C4-2B (cell line): ENCODE results near the gene PLK2.

Source experiments
- ZFX ChIP-seq: fragments of 450-650 bp; IDR thresholded peaks from 2 replicates; pipeline ENCODE4 v1.6.1; 2017
- TF ChIP-seq, protein P1 (sequence below): fragments of 450-650 bp; conservative IDR thresholded peaks from 2 replicates; pipeline ENCODE4 v1.5.1; 2017; ENCODE audit warnings: mild to moderate bottlenecking

DNA sequence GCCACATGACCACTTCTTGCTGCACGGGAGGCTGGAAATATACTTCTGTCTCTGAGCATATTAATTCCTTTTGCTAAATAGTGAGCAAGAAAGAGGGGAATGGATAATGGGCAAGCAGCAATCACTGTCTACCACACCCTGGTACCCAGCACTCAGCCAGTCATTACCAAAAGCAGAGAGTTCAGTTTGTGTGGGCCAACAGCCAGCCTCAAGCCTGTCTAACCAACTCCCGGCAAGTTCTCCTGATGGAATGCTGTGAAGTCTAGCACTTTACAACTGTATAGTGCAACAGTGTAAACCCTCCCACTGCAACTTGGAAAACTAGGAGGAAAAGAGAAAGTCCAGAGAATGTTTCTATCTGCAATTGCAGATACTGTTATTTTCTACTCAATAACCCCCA, 47.8 kb downstream of the PLK2 start:
- TF ChIP-seq, protein P1, sequence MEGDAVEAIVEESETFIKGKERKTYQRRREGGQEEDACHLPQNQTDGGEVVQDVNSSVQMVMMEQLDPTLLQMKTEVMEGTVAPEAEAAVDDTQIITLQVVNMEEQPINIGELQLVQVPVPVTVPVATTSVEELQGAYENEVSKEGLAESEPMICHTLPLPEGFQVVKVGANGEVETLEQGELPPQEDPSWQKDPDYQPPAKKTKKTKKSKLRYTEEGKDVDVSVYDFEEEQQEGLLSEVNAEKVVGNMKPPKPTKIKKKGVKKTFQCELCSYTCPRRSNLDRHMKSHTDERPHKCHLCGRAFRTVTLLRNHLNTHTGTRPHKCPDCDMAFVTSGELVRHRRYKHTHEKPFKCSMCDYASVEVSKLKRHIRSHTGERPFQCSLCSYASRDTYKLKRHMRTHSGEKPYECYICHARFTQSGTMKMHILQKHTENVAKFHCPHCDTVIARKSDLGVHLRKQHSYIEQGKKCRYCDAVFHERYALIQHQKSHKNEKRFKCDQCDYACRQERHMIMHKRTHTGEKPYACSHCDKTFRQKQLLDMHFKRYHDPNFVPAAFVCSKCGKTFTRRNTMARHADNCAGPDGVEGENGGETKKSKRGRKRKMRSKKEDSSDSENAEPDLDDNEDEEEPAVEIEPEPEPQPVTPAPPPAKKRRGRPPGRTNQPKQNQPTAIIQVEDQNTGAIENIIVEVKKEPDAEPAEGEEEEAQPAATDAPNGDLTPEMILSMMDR: no peak
- no peak for TF ChIP-seq ZFX
